WTC11 (cell line): ENCODE data around the gene PDE4A. TPM values are rescaled to one million over a fixed set of nuclear protein-coding genes. Genes with fewer than 3 reads are reported as not detected.

Source experiments
- ATAC-seq: fragments of 200-7000 bp; cut with Tn5 transposase; 2 replicates; pipeline ENCODE4 v1.10.0; 2021; ENCODE audit warnings: mild to moderate bottlenecking, moderate library complexity
- CTCF ChIA-PET: fragments of 300-600 bp; sonication (Branson Sonifier 250); formaldehyde crosslinking; loops from one replicate; lab custom pipeline; 2021; ENCODE audit warnings: antibody characterized with exemption; lab: Charles Lee
- POLR2A ChIA-PET: fragments of 350-600 bp; sonication (Branson Sonifier 250); formaldehyde crosslinking; loops from one replicate; lab custom pipeline; 2021; ENCODE audit warnings: antibody characterized with exemption; lab: Charles Lee
- DNase-seq: peaks from one replicate; pipeline ENCODE4 v3.0.0; 2021; ENCODE audit warnings: low spot score
- H3K27ac Mint-ChIP-seq: 2 replicates; pipeline ENCODE4 v1.8.0; 2021; ENCODE audit warnings: mixed read lengths
- H3K27me3 Mint-ChIP-seq: 2 replicates; pipeline ENCODE4 v1.8.0; 2021; ENCODE audit warnings: low read depth, mild to moderate bottlenecking, moderate library complexity, mixed read lengths
- H3K36me3 Mint-ChIP-seq: 2 replicates; pipeline ENCODE4 v1.8.0; 2021; ENCODE audit warnings: mixed read lengths
- H3K4me1 Mint-ChIP-seq: 2 replicates; pipeline ENCODE4 v1.8.0; 2022; ENCODE audit warnings: mixed read lengths
- H3K4me3 Mint-ChIP-seq: 2 replicates; pipeline ENCODE4 v1.8.0; 2021; ENCODE audit warnings: mild to moderate bottlenecking, moderate library complexity, mixed read lengths
- H3K9me3 Mint-ChIP-seq: 2 replicates; pipeline ENCODE4 v1.8.0; 2021; ENCODE audit warnings: mixed read lengths
- CREB1 ChIP-seq: sonication (generic); formaldehyde crosslinking; IDR thresholded peaks from 2 replicates; pipeline ENCODE4 v1.8.0; 2023; ENCODE audit warnings: mild to moderate bottlenecking, missing genetic modification reagents
- E2F5 ChIP-seq: sonication (generic); formaldehyde crosslinking; IDR thresholded peaks from 2 replicates; pipeline ENCODE4 v1.8.1; 2022; ENCODE audit warnings: mild to moderate bottlenecking, moderate library complexity, missing genetic modification reagents
- FOXJ3 ChIP-seq: sonication (generic); formaldehyde crosslinking; IDR thresholded peaks from 2 replicates; pipeline ENCODE4 v1.9.0; 2021; ENCODE audit warnings: missing genetic modification reagents, mild to moderate bottlenecking, borderline replicate concordance
- FOXK1 ChIP-seq: sonication (generic); formaldehyde crosslinking; IDR thresholded peaks from 2 replicates; pipeline ENCODE4 v1.8.0; 2022; ENCODE audit warnings: mild to moderate bottlenecking, moderate library complexity, missing genetic modification reagents
- FOXP4 ChIP-seq: sonication (generic); formaldehyde crosslinking; IDR thresholded peaks from 2 replicates; pipeline ENCODE4 v1.8.0; 2022; ENCODE audit warnings: mild to moderate bottlenecking, missing genetic modification reagents
- GABPB1 ChIP-seq: sonication (generic); formaldehyde crosslinking; IDR thresholded peaks from 2 replicates; pipeline ENCODE4 v1.8.1; 2023; ENCODE audit warnings: mild to moderate bottlenecking, missing genetic modification reagents
- JUN ChIP-seq: sonication (generic); formaldehyde crosslinking; IDR thresholded peaks from 2 replicates; pipeline ENCODE4 v1.8.0; 2023; ENCODE audit warnings: mild to moderate bottlenecking, missing genetic modification reagents
- KAT7 ChIP-seq: sonication (generic); formaldehyde crosslinking; IDR thresholded peaks from 2 replicates; pipeline ENCODE4 v1.8.1; 2023; ENCODE audit warnings: missing genetic modification reagents, mild to moderate bottlenecking, borderline replicate concordance
- MAX ChIP-seq: sonication (generic); formaldehyde crosslinking; IDR thresholded peaks from 2 replicates; pipeline ENCODE4 v1.8.0; 2022; ENCODE audit warnings: mild to moderate bottlenecking, missing genetic modification reagents
- PRDM15 ChIP-seq: sonication (generic); formaldehyde crosslinking; IDR thresholded peaks from 2 replicates; pipeline ENCODE4 v1.8.0; 2022; ENCODE audit warnings: missing genetic modification reagents
- RORB ChIP-seq: fragments of 250-450 bp; sonication (Bioruptor Pico); IDR thresholded peaks from 2 replicates; pipeline ENCODE4 v1.9.0; 2021; ENCODE audit warnings: mild to moderate bottlenecking
- SMAD4 ChIP-seq: sonication (generic); formaldehyde crosslinking; IDR thresholded peaks from 2 replicates; pipeline ENCODE4 v1.8.0; 2022; ENCODE audit warnings: mild to moderate bottlenecking, missing genetic modification reagents
- SOX15 ChIP-seq: fragments of 250-450 bp; sonication (Bioruptor Pico); IDR thresholded peaks from 2 replicates; pipeline ENCODE4 v1.9.0; 2021; ENCODE audit warnings: mild to moderate bottlenecking
- STAT6 ChIP-seq: sonication (generic); formaldehyde crosslinking; conservative IDR thresholded peaks from 2 replicates; pipeline ENCODE4 v1.8.1; 2023; ENCODE audit warnings: mild to moderate bottlenecking, low read depth, missing genetic modification reagents, moderate library complexity
- USF2 ChIP-seq: sonication (generic); formaldehyde crosslinking; IDR thresholded peaks from 2 replicates; pipeline ENCODE4 v1.8.1; 2023; ENCODE audit warnings: mild to moderate bottlenecking, missing genetic modification reagents, moderate library complexity
- ZBTB43 ChIP-seq: sonication (generic); formaldehyde crosslinking; IDR thresholded peaks from 2 replicates; pipeline ENCODE4 v1.8.1; 2023; ENCODE audit warnings: mild to moderate bottlenecking, missing genetic modification reagents
- ZMAT4 ChIP-seq: fragments of 250-450 bp; sonication (Bioruptor Pico); IDR thresholded peaks from 2 replicates; pipeline ENCODE4 v1.9.0; 2021; ENCODE audit warnings: mild to moderate bottlenecking
- ZNF121 ChIP-seq: sonication (generic); formaldehyde crosslinking; IDR thresholded peaks from 2 replicates; pipeline ENCODE4 v1.8.0; 2023; ENCODE audit warnings: missing genetic modification reagents
- ZNF232 ChIP-seq: sonication (generic); formaldehyde crosslinking; IDR thresholded peaks from 2 replicates; pipeline ENCODE4 v1.8.0; 2022; ENCODE audit warnings: mild to moderate bottlenecking, missing genetic modification reagents
- ZNF317 ChIP-seq: sonication (generic); formaldehyde crosslinking; IDR thresholded peaks from 2 replicates; pipeline ENCODE4 v1.8.1; 2023; ENCODE audit warnings: low read depth, mild to moderate bottlenecking, moderate library complexity, missing genetic modification reagents, borderline replicate concordance
- ZNF512 ChIP-seq: sonication (generic); formaldehyde crosslinking; IDR thresholded peaks from 2 replicates; pipeline ENCODE4 v1.8.1; 2022; ENCODE audit warnings: missing genetic modification reagents, borderline replicate concordance
- total RNA-seq: library from RNA; stranded (reverse); gene quantifications from 3 replicates; pipeline ENCODE4 v1.2.3, GENCODE V29; 2021

Gene PDE4A
- total RNA-seq, 1 experiment from 2014 or later: 5.9 TPM

GRCh38 chr19:10517760-10518443 lies 97.6 kb downstream of the PDE4A start:
- Mint-ChIP-seq H3K27ac (no peak overlapping the region), H3K36me3 (peaks cover 8% of the 10 kb centered on the region; the same call in 1 of the 2 replicates), H3K9me3 (no peaks in the 10 kb centered on the region), H3K27me3 (peaks cover 69% of the 10 kb centered on the region), H3K4me1 (peaks cover 35% of the 10 kb centered on the region), H3K4me3 (peak overlapping the region; percentile 80)
- DNase-seq (peak; percentile 65), ATAC-seq (peak; percentile 38)
- CTCF ChIA-PET: interaction anchor here (0.6 to 4.4 kb wide), 14 partner anchors 10 to 185 kb away, joined by 3 to 19 read pairs (median 5); partner anchors contain the start of genes ATG4D and QTRT1
- POLR2A ChIA-PET: interaction anchor here (0.8 kb wide), 1 partner anchor 178 kb away, joined by 3 read pairs; no protein-coding TSS in a partner anchor
- TF ChIP-seq ZNF232 (no peak), STAT6 (CRISPR knock-in tag) (no peak), SOX15 (CRISPR knock-in tag) (no peak), ZNF512 (CRISPR knock-in tag) (no peak), E2F5 (CRISPR knock-in tag) (peak; percentile 57; the same call in 1 of the 2 replicates), MAX (CRISPR knock-in tag) (0 out of 2 replicates have a peak, but pooled peaks have one; percentile 4), ZMAT4 (CRISPR knock-in tag) (no peak), ZBTB43 (CRISPR knock-in tag) (no peak), ZNF317 (CRISPR knock-in tag) (no peak), RORB (CRISPR knock-in tag) (no peak), CREB1 (CRISPR knock-in tag) (no peak), PRDM15 (CRISPR knock-in tag) (no peak), SMAD4 (CRISPR knock-in tag) (no peak), FOXP4 (CRISPR knock-in tag) (0 out of 2 replicates have a peak, but pooled peaks have one; percentile 27), FOXK1 (CRISPR knock-in tag) (0 out of 2 replicates have a peak, but pooled peaks have one; percentile 28), GABPB1 (CRISPR knock-in tag) (no peak), KAT7 (0 out of 2 replicates have a peak, but pooled peaks have one; percentile 3), FOXJ3 (CRISPR knock-in tag) (no peak), ZNF121 (CRISPR knock-in tag) (no peak), USF2 (CRISPR knock-in tag) (no peak), JUN (CRISPR knock-in tag) (no peak)
